Spinal cord (tissue), 10 donors: Measurements from ENCODE around the gene TAS2R14. TPM values are rescaled to one million over a fixed set of nuclear protein-coding genes. Genes with fewer than 3 reads are reported as not detected.

Source experiments
- DNase-seq, 6 donors: peaks; one replicate each; pipeline versions ENCODE4 v3.0.0 to v3.0.0-alpha.2; 2013 to 2015; ENCODE audit warnings: low spot score in 6 of 6, low read depth in 4 of 6
- H3K27ac ChIP-seq: one replicate; pipeline ENCODE4 v1.5.1; 2013; ENCODE audit warnings: low read depth, low read length, control low read depth
- H3K27me3 ChIP-seq: one replicate; pipeline ENCODE4 v1.6.1; 2013; ENCODE audit warnings: low read length; ENCODE audit not compliant: control insufficient read depth, insufficient read depth
- H3K36me3 ChIP-seq: one replicate; pipeline ENCODE4 v1.6.1; 2013; ENCODE audit warnings: low read length; ENCODE audit not compliant: control insufficient read depth, insufficient read depth
- H3K4me1 ChIP-seq: one replicate; pipeline ENCODE4 v1.6.1; 2013; ENCODE audit warnings: low read length; ENCODE audit not compliant: control insufficient read depth, insufficient read depth
- H3K4me3 ChIP-seq: one replicate; pipeline ENCODE4 v1.5.1; 2013; ENCODE audit warnings: low read depth, low read length, control low read depth
- H3K9me3 ChIP-seq: one replicate; pipeline ENCODE4 v1.6.1; 2013; ENCODE audit warnings: low read length; ENCODE audit not compliant: control insufficient read depth, insufficient read depth
- WGBS: methylation state at CpG from one replicate; pipeline ENCODE4 v1.1.5; 2013; ENCODE audit warnings: missing lambda C conversion rate; ENCODE audit not compliant: insufficient coverage; 5-methylcytosine and 5-hydroxymethylcytosine counted together
- polyA plus RNA-seq, 2 donors: library from polyadenylated mRNA; unstranded; fragments of 120-200 nt; gene quantifications; one replicate each; pipeline ENCODE4 v1.2.1, GENCODE V29; 2013; ENCODE audit not compliant: insufficient read length in 2 of 2
- total RNA-seq, 2 donors: library from RNA; depleted of rRNA in 1 of 2; stranded (reverse); fragments of 120-200 nt in 1 of 2; fragments of >200 nt in 1 of 2; gene quantifications; one replicate each; pipeline versions ENCODE4 v1.2.3 to v1.2.4, GENCODE V29; 2013 to 2014
- donor health status: healthy.

TAS2R14 gene
- total and polyA plus RNA-seq, 4 donors = 3.0 to 13.3 (median 5.0) TPM

- Histone ChIP-seq H3K36me3 (no peaks in the 10 kb centered on the region), H3K9me3 (peaks cover 10% of the 10 kb centered on the region), H3K27ac (no peak overlapping the region), H3K4me1 (no peaks in the 10 kb centered on the region), H3K4me3 (no peak overlapping the region), H3K27me3 (no peaks in the 10 kb centered on the region)
- 73% methylated on average over 1 of the region's 2 CpGs for WGBS
- DNase-seq = no peak
Observed at GRCh38 chr12:10959804-10960203, 20.7 kb upstream of the TAS2R14 start.

GRCh38 chr12:10957741-10958140 lies 18.7 kb upstream of the TAS2R14 start:
- no peaks in the 10 kb centered on the region for H3K27me3 ChIP-seq

GRCh38 chr12:10956085-10956484 lies 17.0 kb upstream of the TAS2R14 start:
- no peak for DNase-seq

More at GRCh38 chr12:10957741-10958140, 18.7 kb upstream of the TAS2R14 start:
- Histone ChIP-seq H3K27ac (no peak overlapping the region), H3K9me3 (peaks cover 11% of the 10 kb centered on the region), H3K4me1 (no peaks in the 10 kb centered on the region), H3K4me3 (no peak overlapping the region), H3K36me3 (no peaks in the 10 kb centered on the region)
- DNase-seq = no peak

DNA sequence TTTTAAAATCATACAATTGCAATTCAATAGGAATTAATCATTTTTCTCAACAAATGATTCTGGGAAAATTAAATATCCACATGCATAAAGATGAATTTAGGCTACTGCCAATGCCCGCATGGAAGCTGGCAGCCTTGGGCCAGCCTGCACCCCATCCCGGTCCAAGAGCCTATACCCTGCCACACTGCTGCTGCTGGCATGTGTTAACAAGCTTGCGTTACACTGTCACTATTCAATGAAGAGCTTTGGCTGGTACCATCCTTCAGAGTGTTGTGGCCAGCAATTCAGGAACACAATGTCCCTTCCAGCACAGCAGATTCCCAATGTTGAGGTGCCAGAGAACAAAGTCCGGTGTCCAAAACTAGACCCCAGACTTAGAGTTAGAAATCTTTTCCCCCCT lies 13.6 kb upstream of the TAS2R14 start:
- Histone ChIP-seq H3K27me3 (no peaks in the 10 kb centered on the region), H3K4me1 (no peaks in the 10 kb centered on the region), H3K36me3 (no peaks in the 10 kb centered on the region), H3K27ac (no peak overlapping the region), H3K9me3 (peaks cover 10% of the 10 kb centered on the region), H3K4me3 (no peak overlapping the region)
- 92% methylated on average over 4 of the region's 4 CpGs for WGBS
- no peak for DNase-seq

More at GRCh38 chr12:10956085-10956484, 17.0 kb upstream of the TAS2R14 start:
- no peak overlapping the region for H3K27ac ChIP-seq
- no peak overlapping the region for H3K4me3 ChIP-seq
- peaks cover 11% of the 10 kb centered on the region for H3K9me3 ChIP-seq
- H3K27me3 ChIP-seq = no peaks in the 10 kb centered on the region
- no peaks in the 10 kb centered on the region for H3K36me3 ChIP-seq
- H3K4me1 ChIP-seq = no peaks in the 10 kb centered on the region

- 100% methylated on average over 1 of the region's 2 CpGs for whole genome bisulfite sequencing
- Histone ChIP-seq H3K27me3 (no peaks in the 10 kb centered on the region), H3K4me3 (no peak overlapping the region), H3K27ac (no peak overlapping the region), H3K36me3 (no peaks in the 10 kb centered on the region), H3K9me3 (peaks cover 4% of the 10 kb centered on the region), H3K4me1 (no peaks in the 10 kb centered on the region)
- DNase-seq = no peak
Observed at GRCh38 chr12:10943167-10943566, 4.1 kb upstream of the TAS2R14 start.

GRCh38 chr12:10941916-10942607 lies 3.0 kb upstream of the TAS2R14 start:
- H3K27ac ChIP-seq = no peak overlapping the region
- no peaks in the 10 kb centered on the region for H3K36me3 ChIP-seq
- no peaks in the 10 kb centered on the region for H3K4me1 ChIP-seq
- H3K9me3 ChIP-seq = peaks cover 2% of the 10 kb centered on the region
- 96% methylated on average over 2 of the region's 4 CpGs for WGBS
- no peak for DNase-seq
- H3K27me3 ChIP-seq = no peaks in the 10 kb centered on the region
- H3K4me3 ChIP-seq = no peak overlapping the region

DNA sequence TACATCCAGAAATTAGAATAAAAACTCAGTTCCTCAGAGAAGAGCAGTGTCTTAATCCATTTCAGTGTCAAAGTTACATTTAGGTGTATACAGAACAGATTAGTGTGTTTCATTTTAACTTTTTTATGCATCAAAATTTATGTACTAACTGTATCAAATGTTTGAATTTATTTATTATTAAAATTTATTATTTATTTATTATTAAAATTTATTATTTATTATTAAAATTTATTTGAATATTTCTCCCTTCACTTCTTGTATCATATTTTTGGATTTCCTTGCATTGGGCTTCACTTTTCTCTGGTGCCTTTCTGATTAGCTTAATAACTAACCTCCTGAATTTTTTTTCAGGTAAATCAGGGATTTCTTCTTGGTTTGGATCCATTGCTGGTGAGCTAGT lies 2.3 kb upstream of the TAS2R14 start:
- no peak overlapping the region for H3K4me3 ChIP-seq
- DNase-seq = no peak
- H3K36me3 ChIP-seq = no peaks in the 10 kb centered on the region
- no peaks in the 10 kb centered on the region for H3K9me3 ChIP-seq
- H3K27me3 ChIP-seq = no peaks in the 10 kb centered on the region
- no peaks in the 10 kb centered on the region for H3K4me1 ChIP-seq
- no peak overlapping the region for H3K27ac ChIP-seq

DNA sequence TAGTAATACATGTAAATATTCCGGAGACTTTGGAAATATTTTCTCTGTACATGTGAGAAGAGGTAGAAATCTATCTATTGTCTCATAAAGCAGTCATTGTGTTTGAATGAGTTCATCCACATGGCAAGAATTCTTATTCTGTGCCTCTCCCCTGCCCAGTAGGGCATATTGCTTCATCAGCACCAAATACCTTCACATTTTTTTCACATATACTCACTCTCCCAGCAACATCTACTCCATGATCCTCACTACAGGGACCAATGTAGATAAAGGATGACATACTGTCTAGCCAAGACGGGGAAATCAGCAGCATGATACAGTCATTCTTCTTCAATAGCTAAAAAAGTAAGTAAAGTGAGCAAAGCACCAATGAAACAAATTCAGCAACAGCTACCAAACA lies 1.3 kb upstream of the TAS2R14 start:
- no peaks in the 10 kb centered on the region for H3K9me3 ChIP-seq
- no peaks in the 10 kb centered on the region for H3K4me1 ChIP-seq
- no peak overlapping the region for H3K4me3 ChIP-seq
- DNase-seq = no peak
- no CpG with 5 or more reads among the region's 2 CpGs for WGBS
- H3K27me3 ChIP-seq = no peaks in the 10 kb centered on the region
- H3K27ac ChIP-seq = no peak overlapping the region
- H3K36me3 ChIP-seq = no peaks in the 10 kb centered on the region

GRCh38 chr12:10936506-10936905 lies 2.6 kb downstream of the TAS2R14 start:
- H3K4me1 ChIP-seq = no peaks in the 10 kb centered on the region
- H3K4me3 ChIP-seq = no peak overlapping the region
- no CpG with 5 or more reads among the region's 1 CpG for WGBS
- no peak overlapping the region for H3K27ac ChIP-seq
- H3K27me3 ChIP-seq = no peaks in the 10 kb centered on the region
- H3K9me3 ChIP-seq = no peaks in the 10 kb centered on the region
- no peak for DNase-seq
- H3K36me3 ChIP-seq = no peaks in the 10 kb centered on the region

DNA sequence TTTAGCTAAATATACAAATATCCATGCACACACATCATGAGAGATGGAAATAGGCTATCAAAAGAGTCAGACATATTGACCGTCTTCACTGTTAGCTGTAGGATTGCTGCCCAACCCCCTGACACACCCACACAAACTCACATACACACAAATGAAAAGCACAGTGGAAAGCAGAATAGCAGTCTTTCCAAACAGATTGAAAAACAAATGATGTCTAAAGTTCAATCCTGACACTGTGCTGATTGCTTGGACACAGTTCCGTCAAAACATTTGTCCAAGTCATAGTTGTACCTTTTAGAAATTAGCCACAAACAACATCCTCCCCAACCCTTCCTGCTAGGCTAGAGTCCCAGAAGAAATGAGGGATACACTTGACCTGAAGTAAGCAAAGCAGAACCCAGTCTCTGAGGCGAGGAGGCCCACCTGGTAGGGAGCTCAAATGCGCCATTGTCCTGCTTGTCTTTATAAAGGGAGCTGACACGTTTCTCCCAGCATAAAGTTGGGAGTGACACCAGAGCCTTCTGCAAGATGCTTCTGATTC lies 10.2 kb downstream of the TAS2R14 start, which contains the start of gene PRH2:
Gene PRH2 (plus strand): TSS at position 491 of the 541 bp plus-strand sequence. CDS start 38 bp downstream, at position 529.
- no peaks in the 10 kb centered on the region for H3K9me3 ChIP-seq
- no peaks in the 10 kb centered on the region for H3K27me3 ChIP-seq
- no peaks in the 10 kb centered on the region for H3K4me1 ChIP-seq
- no peaks in the 10 kb centered on the region for H3K36me3 ChIP-seq
- no peak within 1 kb of the TSS for H3K27ac ChIP-seq
- 90% methylated on average over 5 of the region's 5 CpGs for WGBS
- no peak for DNase-seq
- no peak within 1 kb of the TSS for H3K4me3 ChIP-seq
